Activated CD4-positive, alpha-beta T cell treated with anti-CD3 and anti-CD28 coated beads for 36 hours (primary cell): ENCODE measurements around the gene NFX1. TPM values are rescaled to one million over a fixed set of nuclear protein-coding genes. Genes with fewer than 3 reads are reported as not detected.
"Not testable (repeated sequence)": the region's sequence is repeated elsewhere in the genome, so short reads cannot be mapped to it uniquely, and the experiment has no call there.

ENCODE experiments used
- ATAC-seq: fragments of 200-7000 bp; cut with Tn5 transposase; one replicate; pipeline ENCODE4 v1.10.0; 2021; ENCODE audit warnings: mild to moderate bottlenecking, moderate library complexity
- CTCF ChIA-PET: fragments of 350-600 bp; sonication (Branson Sonifier 250); formaldehyde crosslinking; loops from one replicate; lab custom pipeline; 2021; ENCODE audit warnings: antibody characterized with exemption; lab: Charles Lee
- POLR2A ChIA-PET: fragments of 350-600 bp; sonication (Branson Sonifier 250); formaldehyde crosslinking; loops from one replicate; lab custom pipeline; 2021; ENCODE audit warnings: antibody characterized with exemption, inconsistent platforms; lab: Charles Lee
- DNase-seq: peaks from one replicate; pipeline ENCODE4 v3.0.0-alpha.2; 2020
- H3K27ac Mint-ChIP-seq: one replicate; pipeline ENCODE4 v1.8.0; 2021; ENCODE audit warnings: mixed read lengths
- H3K27me3 Mint-ChIP-seq: one replicate; pipeline ENCODE4 v1.8.0; 2021; ENCODE audit warnings: mixed read lengths
- H3K36me3 Mint-ChIP-seq: one replicate; pipeline ENCODE4 v1.8.0; 2021; ENCODE audit warnings: low read depth, mixed read lengths
- H3K4me1 Mint-ChIP-seq: one replicate; pipeline ENCODE4 v1.8.0; 2021; ENCODE audit warnings: mixed read lengths
- H3K4me3 Mint-ChIP-seq: one replicate; pipeline ENCODE4 v1.8.0; 2021; ENCODE audit warnings: mild to moderate bottlenecking, moderate library complexity, mixed read lengths
- H3K9me3 Mint-ChIP-seq: one replicate; pipeline ENCODE4 v1.8.0; 2021; ENCODE audit warnings: low read depth, mixed read lengths
- intact Hi-C, 2 experiments: fragments of 100-400 bp; cut with DNase I in 1 of 2; cut with micrococcal nuclease in 1 of 2; formaldehyde crosslinking; loops; one replicate each; pipeline versions ENCODE4 v1.14.2 to v1.15.1; 2022 to 2024; cut with DNase I, micrococcal nuclease
- total RNA-seq, 2 experiments: library from RNA; stranded (reverse); gene quantifications; one replicate each; pipeline ENCODE4 v1.2.3, GENCODE V29; 2021

The NFX1 gene
- total RNA-seq, 2 experiments from 2014 or later = 31.2 to 33.7 TPM

- H3K27me3 Mint-ChIP-seq = no peaks in the 10 kb centered on the region
- H3K9me3 Mint-ChIP-seq = no peaks in the 10 kb centered on the region
- no peak for ATAC-seq
- intact Hi-C loops = no loop called here
- DNase-seq = no peak
- H3K4me3 Mint-ChIP-seq = no peak overlapping the region
- H3K27ac Mint-ChIP-seq = peak overlapping the region; percentile 47
- H3K36me3 Mint-ChIP-seq = peaks cover 53% of the 10 kb centered on the region
- H3K4me1 Mint-ChIP-seq = no peaks in the 10 kb centered on the region
- POLR2A ChIA-PET = no interaction called here
- CTCF ChIA-PET = no interaction called here
Observed at GRCh38 chr9:33329117-33329563, 38.8 kb downstream of the NFX1 start.

GRCh38 chr9:33329979-33330378 lies 39.7 kb downstream of the NFX1 start:
- ChIA-PET CTCF (interaction anchor here (0.5 to 1.2 kb wide), 3 partner anchors 13 to 901 kb away, joined by 3 to 4 read pairs (median 4); no protein-coding TSS in a partner anchor), POLR2A (interaction anchor here (0.6 to 1.0 kb wide), 2 partner anchors 15 to 40 kb away, joined by 4 to 9 read pairs; partner anchors contain the start of gene NFX1)
- H3K4me1 Mint-ChIP-seq = no peaks in the 10 kb centered on the region
- ATAC-seq = no peak
- H3K36me3 Mint-ChIP-seq = peaks cover 54% of the 10 kb centered on the region
- no peak overlapping the region for H3K27ac Mint-ChIP-seq
- DNase-seq = no peak
- no peaks in the 10 kb centered on the region for H3K9me3 Mint-ChIP-seq
- no peak overlapping the region for H3K4me3 Mint-ChIP-seq
- intact Hi-C loops = no loop called here
- no peaks in the 10 kb centered on the region for H3K27me3 Mint-ChIP-seq

GRCh38 chr9:33331377-33331891 lies 41.1 kb downstream of the NFX1 start:
- peaks cover 56% of the 10 kb centered on the region for H3K36me3 Mint-ChIP-seq
- H3K27me3 Mint-ChIP-seq = no peaks in the 10 kb centered on the region

GRCh38 chr9:33332011-33332410 lies 41.7 kb downstream of the NFX1 start:
- Mint-ChIP-seq H3K27me3 (no peaks in the 10 kb centered on the region), H3K36me3 (peaks cover 58% of the 10 kb centered on the region), H3K27ac (no peak overlapping the region), H3K4me3 (no peak overlapping the region), H3K4me1 (no peaks in the 10 kb centered on the region), H3K9me3 (no peaks in the 10 kb centered on the region)
- intact Hi-C loops = no loop called here
- ChIA-PET CTCF (interaction anchor here (0.7 kb wide), 1 partner anchor 271 kb away, joined by 4 read pairs; no protein-coding TSS in a partner anchor), POLR2A (no interaction called here)
- DNase-seq = no peak
- no peak for ATAC-seq

More at GRCh38 chr9:33331377-33331891, 41.1 kb downstream of the NFX1 start:
- no peaks in the 10 kb centered on the region for H3K9me3 Mint-ChIP-seq
- no peak for ATAC-seq
- ChIA-PET POLR2A (no interaction called here), CTCF (interaction anchor here (0.7 kb wide), 1 partner anchor 270 kb away, joined by 4 read pairs; no protein-coding TSS in a partner anchor)
- H3K4me1 Mint-ChIP-seq = no peaks in the 10 kb centered on the region
- no peak for DNase-seq
- no peak overlapping the region for H3K4me3 Mint-ChIP-seq
- intact Hi-C loops = no loop called here
- H3K27ac Mint-ChIP-seq = peak overlapping the region; percentile 29

- H3K36me3 Mint-ChIP-seq = peaks cover 61% of the 10 kb centered on the region
- DNase-seq, ATAC-seq, H3K4me3 Mint-ChIP-seq, H3K4me1 Mint-ChIP-seq, H3K27ac Mint-ChIP-seq, intact Hi-C loops, H3K9me3 Mint-ChIP-seq, H3K27me3 Mint-ChIP-seq: not testable (repeated sequence)
- CTCF ChIA-PET = interaction anchor here (0.7 to 0.9 kb wide), 3 partner anchors 11 to 181 kb away, joined by 3 to 5 read pairs (median 3); no protein-coding TSS in a partner anchor
- POLR2A ChIA-PET = interaction anchor here (0.6 kb wide), 1 partner anchor 60 kb away, joined by 3 read pairs; no protein-coding TSS in a partner anchor
Observed at GRCh38 chr9:33332956-33333355, 42.6 kb downstream of the NFX1 start.

- intact Hi-C loops = loop anchor here in 1 of 2 experiments (5.0 kb wide), 1 partner anchor 33 kb away; no protein-coding TSS in a partner anchor
- peaks cover 59% of the 10 kb centered on the region for H3K36me3 Mint-ChIP-seq
- H3K4me3 Mint-ChIP-seq = no peak overlapping the region
- ChIA-PET CTCF (no interaction called here), POLR2A (no interaction called here)
- H3K9me3 Mint-ChIP-seq = peaks cover 17% of the 10 kb centered on the region
- peaks cover 7% of the 10 kb centered on the region for H3K4me1 Mint-ChIP-seq
- no peak overlapping the region for H3K27ac Mint-ChIP-seq
- ATAC-seq (no peak), DNase-seq (no peak)
- no peaks in the 10 kb centered on the region for H3K27me3 Mint-ChIP-seq
Observed at GRCh38 chr9:33340186-33340585, 49.9 kb downstream of the NFX1 start.

- H3K9me3 Mint-ChIP-seq = peaks cover 17% of the 10 kb centered on the region
- no peak overlapping the region for H3K27ac Mint-ChIP-seq
- no peaks in the 10 kb centered on the region for H3K27me3 Mint-ChIP-seq
- H3K4me1 Mint-ChIP-seq = peaks cover 7% of the 10 kb centered on the region
- H3K36me3 Mint-ChIP-seq = peaks cover 64% of the 10 kb centered on the region
- no peak overlapping the region for H3K4me3 Mint-ChIP-seq
- ATAC-seq (no peak), DNase-seq (no peak)
- intact Hi-C loops = loop anchor here in 1 of 2 experiments (5.0 kb wide), 1 partner anchor 34 kb away; no protein-coding TSS in a partner anchor
- POLR2A ChIA-PET = no interaction called here
- CTCF ChIA-PET = no interaction called here
Observed at GRCh38 chr9:33341182-33341581, 50.9 kb downstream of the NFX1 start.

- H3K4me1 Mint-ChIP-seq = peaks cover 7% of the 10 kb centered on the region
- ChIA-PET CTCF (no interaction called here), POLR2A (no interaction called here)
- no peak overlapping the region for H3K27ac Mint-ChIP-seq
- H3K9me3 Mint-ChIP-seq = peaks cover 15% of the 10 kb centered on the region
- DNase-seq (no peak), ATAC-seq (no peak)
- H3K4me3 Mint-ChIP-seq = no peak overlapping the region
- H3K27me3 Mint-ChIP-seq = no peaks in the 10 kb centered on the region
- intact Hi-C loops = loop anchor here in 1 of 2 experiments (5.0 kb wide), 1 partner anchor 37 kb away; no protein-coding TSS in a partner anchor
- H3K36me3 Mint-ChIP-seq = peaks cover 73% of the 10 kb centered on the region
Observed at GRCh38 chr9:33344145-33344544, 53.8 kb downstream of the NFX1 start.

- H3K27me3 Mint-ChIP-seq = no peaks in the 10 kb centered on the region
- peaks cover 60% of the 10 kb centered on the region for H3K36me3 Mint-ChIP-seq
- peaks cover 9% of the 10 kb centered on the region for H3K4me1 Mint-ChIP-seq
- no peak overlapping the region for H3K27ac Mint-ChIP-seq
- H3K9me3 Mint-ChIP-seq = no peaks in the 10 kb centered on the region
- DNase-seq (no peak), ATAC-seq (no peak)
- intact Hi-C loops = no loop called here
- H3K4me3 Mint-ChIP-seq = no peak overlapping the region
- ChIA-PET CTCF (no interaction called here), POLR2A (no interaction called here)
Observed at GRCh38 chr9:33346564-33346963, 56.2 kb downstream of the NFX1 start.

GRCh38 chr9:33348998-33349397 lies 58.7 kb downstream of the NFX1 start:
- H3K27ac Mint-ChIP-seq = peak overlapping the region; percentile 4

GRCh38 chr9:33349743-33350142 lies 59.4 kb downstream of the NFX1 start:
- DNase-seq = no peak
- no peaks in the 10 kb centered on the region for H3K27me3 Mint-ChIP-seq
- H3K9me3 Mint-ChIP-seq = no peaks in the 10 kb centered on the region
- ChIA-PET POLR2A (interaction anchor here (0.6 kb wide), 1 partner anchor 25 kb away, joined by 3 read pairs; no protein-coding TSS in a partner anchor), CTCF (no interaction called here)
- H3K4me1 Mint-ChIP-seq = peaks cover 8% of the 10 kb centered on the region
- peaks cover 51% of the 10 kb centered on the region for H3K36me3 Mint-ChIP-seq
- no peak overlapping the region for H3K4me3 Mint-ChIP-seq
- H3K27ac Mint-ChIP-seq = no peak overlapping the region
- no peak for ATAC-seq
- intact Hi-C loops = no loop called here

More at GRCh38 chr9:33348998-33349397, 58.7 kb downstream of the NFX1 start:
- no peaks in the 10 kb centered on the region for H3K27me3 Mint-ChIP-seq
- DNase-seq (no peak), ATAC-seq (no peak)
- H3K9me3 Mint-ChIP-seq = no peaks in the 10 kb centered on the region
- CTCF ChIA-PET = no interaction called here
- intact Hi-C loops = no loop called here
- H3K36me3 Mint-ChIP-seq = peaks cover 48% of the 10 kb centered on the region
- H3K4me3 Mint-ChIP-seq = no peak overlapping the region
- POLR2A ChIA-PET = interaction anchor here (0.6 kb wide), 1 partner anchor 24 kb away, joined by 3 read pairs; no protein-coding TSS in a partner anchor
- H3K4me1 Mint-ChIP-seq = peaks cover 2% of the 10 kb centered on the region

GRCh38 chr9:33350310-33350709 lies 60.0 kb downstream of the NFX1 start:
- Mint-ChIP-seq H3K27ac (no peak overlapping the region), H3K4me1 (peaks cover 11% of the 10 kb centered on the region), H3K9me3 (no peaks in the 10 kb centered on the region), H3K27me3 (no peaks in the 10 kb centered on the region), H3K36me3 (peaks cover 53% of the 10 kb centered on the region), H3K4me3 (no peak overlapping the region)
- CTCF ChIA-PET = interaction anchor here (1.0 to 1.3 kb wide), 3 partner anchors 10 to 65 kb away, joined by 3 to 4 read pairs (median 3); no protein-coding TSS in a partner anchor
- POLR2A ChIA-PET = interaction anchor here (0.6 kb wide), 1 partner anchor 380 kb away, joined by 9 read pairs; no protein-coding TSS in a partner anchor
- peak; percentile 36 for ATAC-seq
- DNase-seq = no peak
- intact Hi-C loops = no loop called here
